ENCODE measurements around the gene CXCR6.
A peak's percentile ranks its signal among the peaks of the same experiment; 100 is the strongest.
"Not testable (repeated sequence)": the region's sequence is repeated elsewhere in the genome, so short reads cannot be mapped to it uniquely, and the experiment has no call there.

Gene CXCR6

GRCh38 chr3:45995236-45996192, 52.2 kb downstream of the CXCR6 start, which contains the start of gene FYCO1:
Gene FYCO1 (minus strand): TSS chr3:45995824. CDS start chr3:45984910, 10,914 bp downstream.
- TF ChIP-seq, protein P1, sequence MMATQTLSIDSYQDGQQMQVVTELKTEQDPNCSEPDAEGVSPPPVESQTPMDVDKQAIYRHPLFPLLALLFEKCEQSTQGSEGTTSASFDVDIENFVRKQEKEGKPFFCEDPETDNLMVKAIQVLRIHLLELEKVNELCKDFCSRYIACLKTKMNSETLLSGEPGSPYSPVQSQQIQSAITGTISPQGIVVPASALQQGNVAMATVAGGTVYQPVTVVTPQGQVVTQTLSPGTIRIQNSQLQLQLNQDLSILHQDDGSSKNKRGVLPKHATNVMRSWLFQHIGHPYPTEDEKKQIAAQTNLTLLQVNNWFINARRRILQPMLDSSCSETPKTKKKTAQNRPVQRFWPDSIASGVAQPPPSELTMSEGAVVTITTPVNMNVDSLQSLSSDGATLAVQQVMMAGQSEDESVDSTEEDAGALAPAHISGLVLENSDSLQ (IDR thresholded peaks at IDR 0.05): peak; percentile 57
- TF ChIP-seq ARNT (IDR thresholded peaks at IDR 0.05) (no peak), L3MBTL2 (conservative IDR thresholded peaks at IDR 0.05) (peak; percentile 99), CTBP1 (IDR thresholded peaks at IDR 0.05; ENCODE audit: borderline replicate concordance) (no peak), ELF4 (IDR thresholded peaks at IDR 0.05) (peak; percentile 12; the same call in 1 of the 2 replicates)
- POLR2A ChIA-PET: interaction anchor here (0.7 kb wide), 1 partner anchor 29 kb away, joined by 3 read pairs; no protein-coding TSS in a partner anchor
- peak; percentile 94 for DNase-seq (ENCODE audit: extremely low spot score)
- CTCF ChIA-PET: no interaction called here

- DNase-seq (ENCODE audit: extremely low spot score); POLR2A ChIA-PET; CTCF ChIA-PET: not testable (repeated sequence)
Measured at GRCh38 chr3:45997499-45997898, 54.2 kb downstream of the CXCR6 start.

- CTCF ChIA-PET: no interaction called here
Measured at GRCh38 chr3:45997942-45998341, 54.7 kb downstream of the CXCR6 start.

More at GRCh38 chr3:45997942-45998341, 54.7 kb downstream of the CXCR6 start:
- POLR2A ChIA-PET: no interaction called here
- no peak for TF ChIP-seq HDGF (IDR thresholded peaks at IDR 0.05; ENCODE audit: borderline replicate concordance)
- no peak for TF ChIP-seq SUZ12 (IDR thresholded peaks at IDR 0.05)
- TF ChIP-seq CTBP1 (IDR thresholded peaks at IDR 0.05; ENCODE audit: borderline replicate concordance): no peak
- TF ChIP-seq TARDBP (IDR thresholded peaks at IDR 0.05): no peak
- no peak for TF ChIP-seq ARNT (IDR thresholded peaks at IDR 0.05)
- DNase-seq (ENCODE audit: extremely low spot score): no peak

Measured in HEK293T (cell line).